ENCODE data around the gene SIGLEC1.

The SIGLEC1 gene

GRCh38 chr20:3739926-3740451 is 27.6 kb upstream of the SIGLEC1 start:
- H3K4me3 ChIP-seq (ENCODE audit: control insufficient read depth, low read depth, low read length), result no peak overlapping the region
- no peak for DNase-seq (ENCODE audit: low read depth)
- no peak for TF ChIP-seq CTCF (IDR thresholded peaks at IDR 0.05; ENCODE audit: control insufficient read depth, insufficient read depth, low read depth, low read length, missing control alignments)

GRCh38 chr20:3739054-3739925 is 26.9 kb upstream of the SIGLEC1 start:
- TF ChIP-seq CTCF (IDR thresholded peaks at IDR 0.05; ENCODE audit: control insufficient read depth, insufficient read depth, low read depth, low read length, missing control alignments), result no peak
- H3K4me3 ChIP-seq (ENCODE audit: control insufficient read depth, low read depth, low read length), result no peak overlapping the region
- DNase-seq (ENCODE audit: low read depth), result no peak

- H3K4me3 ChIP-seq (ENCODE audit: control insufficient read depth, low read depth, low read length), result no peak overlapping the region
- DNase-seq (ENCODE audit: low read depth), result no peak
- no peak for TF ChIP-seq CTCF (IDR thresholded peaks at IDR 0.05; ENCODE audit: control insufficient read depth, insufficient read depth, low read depth, low read length, missing control alignments)
These were observed 26.0 kb upstream of the SIGLEC1 start for GRCh38 chr20:3738111-3739053.

- TF ChIP-seq CTCF (IDR thresholded peaks at IDR 0.05; ENCODE audit: control insufficient read depth, insufficient read depth, low read depth, low read length, missing control alignments), result no peak
These were observed 23.4 kb upstream of the SIGLEC1 start for GRCh38 chr20:3735768-3736167.

GRCh38 chr20:3734111-3734843 is 21.9 kb upstream of the SIGLEC1 start:
- no peak for DNase-seq (ENCODE audit: low read depth)
- TF ChIP-seq CTCF (IDR thresholded peaks at IDR 0.05; ENCODE audit: control insufficient read depth, insufficient read depth, low read depth, low read length, missing control alignments), result no peak
- no peak overlapping the region for H3K4me3 ChIP-seq (ENCODE audit: control insufficient read depth, low read depth, low read length)

More at GRCh38 chr20:3735768-3736167, 23.4 kb upstream of the SIGLEC1 start:
- DNase-seq (ENCODE audit: low read depth), result no peak
- no peak overlapping the region for H3K4me3 ChIP-seq (ENCODE audit: control insufficient read depth, low read depth, low read length)

All from AG09309 (cell line).